Caco-2 (cell line): ENCODE data around the gene PGS1. TPM values are rescaled to one million over a fixed set of nuclear protein-coding genes. Genes with fewer than 3 reads are reported as not detected.

Experiments
- BruUV-seq: library from RNA; stranded (reverse); fragments of 400-500 nt; replicated peaks from 2 replicates; lab custom pipeline; 2021; lab: Mats Ljungman, UMichigan
- CTCF ChIA-PET: fragments of 300-600 bp; sonication (Branson Sonifier 250); formaldehyde crosslinking; loops from one replicate; lab custom pipeline; 2022; ENCODE audit warnings: antibody characterized with exemption; lab: Charles Lee
- POLR2A ChIA-PET: fragments of 300-600 bp; sonication (Branson Sonifier 250); formaldehyde crosslinking; loops from one replicate; lab custom pipeline; 2022; ENCODE audit warnings: antibody characterized with exemption; lab: Charles Lee
- DNase-seq, 2 experiments: peaks; one replicate each; pipeline versions ENCODE4 v3.0.0 to v3.0.0-alpha.2; 2020 to 2022
- H3K27me3 ChIP-seq: replicated peaks from 2 replicates; pipeline ENCODE4 v1.6.0; 2011; ENCODE audit warnings: low read length; ENCODE audit not compliant: control insufficient read depth, insufficient read depth
- H3K36me3 ChIP-seq: 2 replicates; pipeline ENCODE4 v1.5.1; 2011; ENCODE audit warnings: low read length; ENCODE audit not compliant: control insufficient read depth, insufficient read depth
- H3K4me1 ChIP-seq: fragments of 250-450 bp; sonication (Bioruptor Pico); 2 replicates; pipeline ENCODE4 v1.5.1; 2020; ENCODE audit warnings: mild to moderate bottlenecking
- H3K4me3 ChIP-seq: 2 replicates; pipeline ENCODE4 v1.5.1; 2011; ENCODE audit warnings: low read depth, mild to moderate bottlenecking, control low read depth, low read length
- H3K9me3 ChIP-seq: fragments of 250-450 bp; sonication (Bioruptor Pico); 2 replicates; pipeline ENCODE4 v1.5.1; 2020; ENCODE audit warnings: mild to moderate bottlenecking, moderate library complexity
- H3K27ac Mint-ChIP-seq: one replicate; pipeline ENCODE4 v1.8.0; 2022; ENCODE audit warnings: mixed read lengths; ENCODE audit not compliant: unreplicated experiment
- H3K27me3 Mint-ChIP-seq: one replicate; pipeline ENCODE4 v1.8.0; 2022; ENCODE audit warnings: mixed read lengths; ENCODE audit not compliant: insufficient read depth, unreplicated experiment
- H3K36me3 Mint-ChIP-seq: one replicate; pipeline ENCODE4 v1.8.0; 2022; ENCODE audit warnings: mild to moderate bottlenecking, mixed read lengths; ENCODE audit not compliant: insufficient read depth, unreplicated experiment
- H3K4me1 Mint-ChIP-seq: one replicate; pipeline ENCODE4 v1.8.0; 2022; ENCODE audit warnings: low read depth, mixed read lengths; ENCODE audit not compliant: unreplicated experiment
- H3K4me3 Mint-ChIP-seq: one replicate; pipeline ENCODE4 v1.8.0; 2022; ENCODE audit warnings: mild to moderate bottlenecking, moderate library complexity, mixed read lengths; ENCODE audit not compliant: unreplicated experiment
- H3K9me3 Mint-ChIP-seq: one replicate; pipeline ENCODE4 v1.8.0; 2022; ENCODE audit warnings: mixed read lengths; ENCODE audit not compliant: unreplicated experiment
- intact Hi-C: fragments of 100-400 bp; cut with micrococcal nuclease; formaldehyde crosslinking; loops from one replicate; pipeline ENCODE4 v1.10.0; 2022; ENCODE audit not compliant: unreplicated experiment
- total RNA-seq: library from RNA; stranded (reverse); gene quantifications from 2 replicates; pipeline ENCODE4 v1.2.3, GENCODE V29; 2022
- TF ChIP-seq, protein P1 (sequence below), 2 experiments: fragments of 200-600 bp in 1 of 2; IDR thresholded peaks; 1 replicate in 1 of 2; 2 replicates in 1 of 2; pipeline versions ENCODE4 v1.5.1 to v1.8.0; 2011 to 2022; ENCODE audit warnings: antibody characterized with exemption in 1 of 2, control low read depth in 1 of 2, inconsistent platforms in 1 of 2, low read depth in 1 of 2, low read length in 1 of 2, mild to moderate bottlenecking in 1 of 2, moderate library complexity in 1 of 2; ENCODE audit not compliant: insufficient read depth in 1 of 2, severe bottlenecking in 1 of 2, unreplicated experiment in 1 of 2

Gene PGS1
- total RNA-seq, 1 experiment from 2014 or later = 54.1 TPM

DNA sequence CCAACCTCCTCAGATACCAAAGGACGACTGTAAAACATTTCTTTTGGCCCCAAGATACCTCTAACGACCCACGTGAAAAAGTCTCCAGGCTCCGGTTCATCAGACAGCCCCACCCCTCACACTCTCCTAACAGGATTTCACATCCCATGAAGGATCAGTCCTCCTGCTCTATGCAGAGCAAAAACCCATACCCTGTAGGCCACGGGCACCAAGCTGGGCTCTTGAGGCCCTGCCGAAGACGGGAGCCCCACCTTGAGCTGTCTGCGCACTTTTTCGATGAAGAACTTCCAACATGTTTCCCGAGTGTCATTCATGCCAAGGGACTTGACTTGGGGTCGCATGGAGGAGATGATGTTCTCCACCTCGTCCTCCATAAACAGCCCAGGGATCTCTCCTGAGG lies 89.9 kb downstream of the PGS1 start:
- DNase-seq = no peak
- no TSS peak for BruUV-seq
- H3K27me3 Mint-ChIP-seq = no peaks in the 10 kb centered on the region
- no peaks in the 10 kb centered on the region for H3K4me1 Mint-ChIP-seq
- Histone ChIP-seq H3K4me1 (no peaks in the 10 kb centered on the region), H3K36me3 (no peaks in the 10 kb centered on the region), H3K4me3 (no peak overlapping the region), H3K9me3 (0 out of 2 replicates have a peak, but pooled peaks cover 4% of the 10 kb centered on the region), H3K27me3 (no peaks in the 10 kb centered on the region)
- H3K4me3 Mint-ChIP-seq = no peak overlapping the region
- H3K36me3 Mint-ChIP-seq = no peaks in the 10 kb centered on the region
- ChIA-PET POLR2A (no interaction called here), CTCF (no interaction called here)
- TF ChIP-seq, protein P1, sequence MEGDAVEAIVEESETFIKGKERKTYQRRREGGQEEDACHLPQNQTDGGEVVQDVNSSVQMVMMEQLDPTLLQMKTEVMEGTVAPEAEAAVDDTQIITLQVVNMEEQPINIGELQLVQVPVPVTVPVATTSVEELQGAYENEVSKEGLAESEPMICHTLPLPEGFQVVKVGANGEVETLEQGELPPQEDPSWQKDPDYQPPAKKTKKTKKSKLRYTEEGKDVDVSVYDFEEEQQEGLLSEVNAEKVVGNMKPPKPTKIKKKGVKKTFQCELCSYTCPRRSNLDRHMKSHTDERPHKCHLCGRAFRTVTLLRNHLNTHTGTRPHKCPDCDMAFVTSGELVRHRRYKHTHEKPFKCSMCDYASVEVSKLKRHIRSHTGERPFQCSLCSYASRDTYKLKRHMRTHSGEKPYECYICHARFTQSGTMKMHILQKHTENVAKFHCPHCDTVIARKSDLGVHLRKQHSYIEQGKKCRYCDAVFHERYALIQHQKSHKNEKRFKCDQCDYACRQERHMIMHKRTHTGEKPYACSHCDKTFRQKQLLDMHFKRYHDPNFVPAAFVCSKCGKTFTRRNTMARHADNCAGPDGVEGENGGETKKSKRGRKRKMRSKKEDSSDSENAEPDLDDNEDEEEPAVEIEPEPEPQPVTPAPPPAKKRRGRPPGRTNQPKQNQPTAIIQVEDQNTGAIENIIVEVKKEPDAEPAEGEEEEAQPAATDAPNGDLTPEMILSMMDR (IDR thresholded peaks at IDR 0.05; ENCODE audit: insufficient read depth in 1 of 2, low read depth in 1 of 2, low read length in 1 of 2, severe bottlenecking in 1 of 2, unreplicated experiment in 1 of 2) = no peak
- intact Hi-C loops = no loop called here
- H3K9me3 Mint-ChIP-seq = no peaks in the 10 kb centered on the region
- no peak overlapping the region for H3K27ac Mint-ChIP-seq

DNA sequence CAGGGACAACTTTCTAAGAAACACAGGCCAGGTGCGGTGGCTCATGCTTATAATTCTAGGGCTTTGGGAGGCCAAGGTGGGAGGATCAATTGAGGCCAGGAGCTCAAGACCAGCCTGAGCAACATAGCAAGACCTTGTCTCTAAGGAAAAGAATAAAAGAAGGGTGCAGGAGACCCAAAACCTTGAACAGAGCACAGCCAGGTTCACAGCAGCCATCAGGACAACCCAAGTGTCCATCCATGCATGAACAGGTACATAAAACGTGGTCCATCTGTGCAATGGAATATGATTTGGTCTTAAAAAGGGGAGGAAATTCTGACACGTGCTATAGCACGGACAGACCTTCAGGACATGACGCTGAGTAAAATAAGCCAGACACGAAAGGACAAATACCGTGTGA lies 91.0 kb downstream of the PGS1 start:
- BruUV-seq = no TSS peak
- H3K27ac Mint-ChIP-seq = no peak overlapping the region

DNA sequence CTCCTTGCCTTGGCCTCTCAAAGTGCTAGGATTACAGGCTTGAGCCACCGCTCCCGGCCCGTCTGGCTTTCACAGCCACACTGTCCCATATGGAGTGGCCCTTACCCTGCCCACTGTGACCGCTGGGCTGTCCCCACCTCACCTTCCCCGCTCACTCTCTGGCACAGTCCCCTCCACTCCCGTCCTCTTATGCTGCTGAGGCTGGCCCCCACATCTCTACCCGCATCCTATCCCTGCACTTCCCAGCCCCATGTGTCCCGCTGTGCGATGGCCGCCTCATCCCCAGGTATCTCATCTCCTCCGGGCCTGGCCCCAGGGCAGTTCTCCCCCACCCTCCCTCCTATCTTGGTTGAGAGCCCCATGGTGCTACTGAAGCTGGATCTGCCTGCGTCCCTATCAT lies 93.2 kb downstream of the PGS1 start:
- H3K27me3 ChIP-seq = no peaks in the 10 kb centered on the region; the same call in 1 of the 2 replicates
- intact Hi-C loops = no loop called here
- Mint-ChIP-seq H3K27me3 (no peaks in the 10 kb centered on the region), H3K4me1 (no peaks in the 10 kb centered on the region), H3K27ac (no peak overlapping the region), H3K4me3 (no peak overlapping the region), H3K9me3 (no peaks in the 10 kb centered on the region), H3K36me3 (no peaks in the 10 kb centered on the region)
- no peaks in the 10 kb centered on the region for H3K4me1 ChIP-seq
- POLR2A ChIA-PET = no interaction called here
- BruUV-seq = no TSS peak
- TF ChIP-seq, protein P1 (IDR thresholded peaks at IDR 0.05; ENCODE audit: insufficient read depth in 1 of 2, low read depth in 1 of 2, low read length in 1 of 2, severe bottlenecking in 1 of 2, unreplicated experiment in 1 of 2) = no peak
- CTCF ChIA-PET = no interaction called here
- DNase-seq = no peak
- no peak overlapping the region for H3K4me3 ChIP-seq
- H3K36me3 ChIP-seq = no peaks in the 10 kb centered on the region
- H3K9me3 ChIP-seq = no peaks in the 10 kb centered on the region

More for the DNA sequence above, 91.0 kb downstream of the PGS1 start:
- Mint-ChIP-seq H3K9me3 (no peaks in the 10 kb centered on the region), H3K36me3 (no peaks in the 10 kb centered on the region), H3K27me3 (no peaks in the 10 kb centered on the region), H3K4me1 (no peaks in the 10 kb centered on the region), H3K4me3 (no peak overlapping the region)
- DNase-seq = no peak
- H3K36me3 ChIP-seq = no peaks in the 10 kb centered on the region
- no peak overlapping the region for H3K4me3 ChIP-seq
- TF ChIP-seq, protein P1 (IDR thresholded peaks at IDR 0.05; ENCODE audit: insufficient read depth in 1 of 2, low read depth in 1 of 2, low read length in 1 of 2, severe bottlenecking in 1 of 2, unreplicated experiment in 1 of 2) = no peak
- no peaks in the 10 kb centered on the region for H3K9me3 ChIP-seq
- intact Hi-C loops = no loop called here
- H3K4me1 ChIP-seq = no peaks in the 10 kb centered on the region
- POLR2A ChIA-PET = no interaction called here
- H3K27me3 ChIP-seq = no peaks in the 10 kb centered on the region; the same call in 1 of the 2 replicates
- CTCF ChIA-PET = no interaction called here
